HepG2 (cell line): ENCODE results near the gene NANOG.

ENCODE experiments used
- KLF9 ChIP-seq: IDR thresholded peaks from 2 replicates; pipeline ENCODE4 v1.6.1; 2016; ENCODE audit warnings: low read depth
- POLR2AphosphoS5 ChIP-seq: IDR thresholded peaks from 2 replicates; pipeline ENCODE4 v1.6.1; 2012; ENCODE audit warnings: low read depth, low read length
- ZZZ3 ChIP-seq: sonication (generic); formaldehyde crosslinking; IDR thresholded peaks from 2 replicates; pipeline ENCODE4 v1.4.0; 2020; ENCODE audit warnings: missing genetic modification reagents, mild to moderate bottlenecking, borderline replicate concordance
- TF ChIP-seq, protein P1 (sequence below): sonication (generic); formaldehyde crosslinking; IDR thresholded peaks from 2 replicates; pipeline ENCODE4 v1.4.0; 2020; ENCODE audit warnings: mild to moderate bottlenecking, missing genetic modification reagents
- TF ChIP-seq, protein P2 (sequence below): sonication (generic); formaldehyde crosslinking; conservative IDR thresholded peaks from 2 replicates; pipeline ENCODE4 v1.8.1; 2023; ENCODE audit warnings: missing genetic modification reagents
- TF ChIP-seq, protein P3 (sequence below): sonication (generic); formaldehyde crosslinking; IDR thresholded peaks from 2 replicates; pipeline ENCODE4 v1.9.0; 2021; ENCODE audit warnings: missing genetic modification reagents, borderline replicate concordance
- TF ChIP-seq, protein P4 (sequence below): sonication (generic); formaldehyde crosslinking; IDR thresholded peaks from 2 replicates; pipeline ENCODE4 v1.5.0; 2020; ENCODE audit warnings: mild to moderate bottlenecking, missing genetic modification reagents, moderate library complexity
- TF ChIP-seq, protein P5 (sequence below), 2 experiments: sonication (generic) in 1 of 2; formaldehyde crosslinking in 1 of 2; IDR thresholded peaks; 2 replicates each; pipeline versions ENCODE4 v1.4.0 to v1.6.1; 2016 to 2020; ENCODE audit warnings: borderline replicate concordance in 1 of 2, low read depth in 1 of 2, mild to moderate bottlenecking in 1 of 2, missing genetic modification reagents in 1 of 2

DNA sequence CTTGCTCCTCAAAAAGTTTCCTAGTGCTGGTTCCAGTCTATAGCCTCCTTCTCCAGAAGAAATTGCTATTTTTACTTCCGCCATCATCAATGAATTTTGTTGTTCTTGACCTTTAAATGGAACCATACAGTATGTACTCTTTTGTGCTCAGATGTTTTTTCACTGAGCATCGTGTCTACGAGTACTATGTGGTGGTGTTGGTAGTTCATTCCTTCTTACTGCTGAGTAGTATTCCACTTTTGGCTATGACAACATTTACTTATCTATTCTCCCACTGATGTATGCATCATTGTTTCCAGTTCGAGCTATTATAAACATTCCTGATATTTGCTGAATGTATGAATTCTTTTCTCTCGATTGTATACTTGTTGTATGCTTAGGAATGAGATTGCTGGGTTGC is 54.9 kb downstream of the NANOG start:
- TF ChIP-seq KLF9: no peak
- TF ChIP-seq, protein P1, sequence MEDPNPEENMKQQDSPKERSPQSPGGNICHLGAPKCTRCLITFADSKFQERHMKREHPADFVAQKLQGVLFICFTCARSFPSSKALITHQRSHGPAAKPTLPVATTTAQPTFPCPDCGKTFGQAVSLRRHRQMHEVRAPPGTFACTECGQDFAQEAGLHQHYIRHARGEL (CRISPR knock-in tag): no peak
- TF ChIP-seq, protein P2, sequence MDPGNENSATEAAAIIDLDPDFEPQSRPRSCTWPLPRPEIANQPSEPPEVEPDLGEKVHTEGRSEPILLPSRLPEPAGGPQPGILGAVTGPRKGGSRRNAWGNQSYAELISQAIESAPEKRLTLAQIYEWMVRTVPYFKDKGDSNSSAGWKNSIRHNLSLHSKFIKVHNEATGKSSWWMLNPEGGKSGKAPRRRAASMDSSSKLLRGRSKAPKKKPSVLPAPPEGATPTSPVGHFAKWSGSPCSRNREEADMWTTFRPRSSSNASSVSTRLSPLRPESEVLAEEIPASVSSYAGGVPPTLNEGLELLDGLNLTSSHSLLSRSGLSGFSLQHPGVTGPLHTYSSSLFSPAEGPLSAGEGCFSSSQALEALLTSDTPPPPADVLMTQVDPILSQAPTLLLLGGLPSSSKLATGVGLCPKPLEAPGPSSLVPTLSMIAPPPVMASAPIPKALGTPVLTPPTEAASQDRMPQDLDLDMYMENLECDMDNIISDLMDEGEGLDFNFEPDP: no peak
- TF ChIP-seq, protein P3, sequence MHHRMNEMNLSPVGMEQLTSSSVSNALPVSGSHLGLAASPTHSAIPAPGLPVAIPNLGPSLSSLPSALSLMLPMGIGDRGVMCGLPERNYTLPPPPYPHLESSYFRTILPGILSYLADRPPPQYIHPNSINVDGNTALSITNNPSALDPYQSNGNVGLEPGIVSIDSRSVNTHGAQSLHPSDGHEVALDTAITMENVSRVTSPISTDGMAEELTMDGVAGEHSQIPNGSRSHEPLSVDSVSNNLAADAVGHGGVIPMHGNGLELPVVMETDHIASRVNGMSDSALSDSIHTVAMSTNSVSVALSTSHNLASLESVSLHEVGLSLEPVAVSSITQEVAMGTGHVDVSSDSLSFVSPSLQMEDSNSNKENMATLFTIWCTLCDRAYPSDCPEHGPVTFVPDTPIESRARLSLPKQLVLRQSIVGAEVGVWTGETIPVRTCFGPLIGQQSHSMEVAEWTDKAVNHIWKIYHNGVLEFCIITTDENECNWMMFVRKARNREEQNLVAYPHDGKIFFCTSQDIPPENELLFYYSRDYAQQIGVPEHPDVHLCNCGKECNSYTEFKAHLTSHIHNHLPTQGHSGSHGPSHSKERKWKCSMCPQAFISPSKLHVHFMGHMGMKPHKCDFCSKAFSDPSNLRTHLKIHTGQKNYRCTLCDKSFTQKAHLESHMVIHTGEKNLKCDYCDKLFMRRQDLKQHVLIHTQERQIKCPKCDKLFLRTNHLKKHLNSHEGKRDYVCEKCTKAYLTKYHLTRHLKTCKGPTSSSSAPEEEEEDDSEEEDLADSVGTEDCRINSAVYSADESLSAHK (CRISPR knock-in tag): no peak
- TF ChIP-seq, protein P4, sequence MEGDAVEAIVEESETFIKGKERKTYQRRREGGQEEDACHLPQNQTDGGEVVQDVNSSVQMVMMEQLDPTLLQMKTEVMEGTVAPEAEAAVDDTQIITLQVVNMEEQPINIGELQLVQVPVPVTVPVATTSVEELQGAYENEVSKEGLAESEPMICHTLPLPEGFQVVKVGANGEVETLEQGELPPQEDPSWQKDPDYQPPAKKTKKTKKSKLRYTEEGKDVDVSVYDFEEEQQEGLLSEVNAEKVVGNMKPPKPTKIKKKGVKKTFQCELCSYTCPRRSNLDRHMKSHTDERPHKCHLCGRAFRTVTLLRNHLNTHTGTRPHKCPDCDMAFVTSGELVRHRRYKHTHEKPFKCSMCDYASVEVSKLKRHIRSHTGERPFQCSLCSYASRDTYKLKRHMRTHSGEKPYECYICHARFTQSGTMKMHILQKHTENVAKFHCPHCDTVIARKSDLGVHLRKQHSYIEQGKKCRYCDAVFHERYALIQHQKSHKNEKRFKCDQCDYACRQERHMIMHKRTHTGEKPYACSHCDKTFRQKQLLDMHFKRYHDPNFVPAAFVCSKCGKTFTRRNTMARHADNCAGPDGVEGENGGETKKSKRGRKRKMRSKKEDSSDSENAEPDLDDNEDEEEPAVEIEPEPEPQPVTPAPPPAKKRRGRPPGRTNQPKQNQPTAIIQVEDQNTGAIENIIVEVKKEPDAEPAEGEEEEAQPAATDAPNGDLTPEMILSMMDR (CRISPR knock-in tag): no peak
- TF ChIP-seq ZZZ3 (CRISPR knock-in tag): no peak
- TF ChIP-seq POLR2AphosphoS5: no peak
- TF ChIP-seq, protein P5, sequence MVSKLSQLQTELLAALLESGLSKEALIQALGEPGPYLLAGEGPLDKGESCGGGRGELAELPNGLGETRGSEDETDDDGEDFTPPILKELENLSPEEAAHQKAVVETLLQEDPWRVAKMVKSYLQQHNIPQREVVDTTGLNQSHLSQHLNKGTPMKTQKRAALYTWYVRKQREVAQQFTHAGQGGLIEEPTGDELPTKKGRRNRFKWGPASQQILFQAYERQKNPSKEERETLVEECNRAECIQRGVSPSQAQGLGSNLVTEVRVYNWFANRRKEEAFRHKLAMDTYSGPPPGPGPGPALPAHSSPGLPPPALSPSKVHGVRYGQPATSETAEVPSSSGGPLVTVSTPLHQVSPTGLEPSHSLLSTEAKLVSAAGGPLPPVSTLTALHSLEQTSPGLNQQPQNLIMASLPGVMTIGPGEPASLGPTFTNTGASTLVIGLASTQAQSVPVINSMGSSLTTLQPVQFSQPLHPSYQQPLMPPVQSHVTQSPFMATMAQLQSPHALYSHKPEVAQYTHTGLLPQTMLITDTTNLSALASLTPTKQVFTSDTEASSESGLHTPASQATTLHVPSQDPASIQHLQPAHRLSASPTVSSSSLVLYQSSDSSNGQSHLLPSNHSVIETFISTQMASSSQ (IDR thresholded peaks at IDR 0.05; ENCODE audit: low read depth): no peak
- TF ChIP-seq, protein P5 (CRISPR knock-in tag; IDR thresholded peaks at IDR 0.05; ENCODE audit: borderline replicate concordance): no peak
